ENCODE data around the gene PAGE1.

DNA sequence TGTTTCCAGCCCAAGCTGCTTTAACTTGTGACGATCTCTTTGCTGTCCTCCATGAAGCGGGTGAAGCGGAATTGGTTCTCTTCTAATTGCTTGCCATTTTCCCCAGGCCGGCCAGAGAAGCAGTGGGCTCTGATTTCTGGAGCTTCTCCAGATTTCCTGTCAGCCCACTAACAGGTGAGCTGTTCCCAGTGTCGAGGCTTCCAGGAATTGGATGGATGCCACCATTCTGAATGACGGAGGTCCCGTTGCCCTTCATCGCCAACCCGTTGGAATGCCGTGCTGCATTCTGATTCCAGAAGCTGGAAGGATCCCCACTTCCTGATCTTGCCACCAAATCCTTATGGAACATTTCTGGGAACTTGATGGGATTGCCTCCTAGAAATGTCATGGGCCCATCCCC lies 31.0 kb downstream of the PAGE1 start:
- TF ChIP-seq, protein P1, sequence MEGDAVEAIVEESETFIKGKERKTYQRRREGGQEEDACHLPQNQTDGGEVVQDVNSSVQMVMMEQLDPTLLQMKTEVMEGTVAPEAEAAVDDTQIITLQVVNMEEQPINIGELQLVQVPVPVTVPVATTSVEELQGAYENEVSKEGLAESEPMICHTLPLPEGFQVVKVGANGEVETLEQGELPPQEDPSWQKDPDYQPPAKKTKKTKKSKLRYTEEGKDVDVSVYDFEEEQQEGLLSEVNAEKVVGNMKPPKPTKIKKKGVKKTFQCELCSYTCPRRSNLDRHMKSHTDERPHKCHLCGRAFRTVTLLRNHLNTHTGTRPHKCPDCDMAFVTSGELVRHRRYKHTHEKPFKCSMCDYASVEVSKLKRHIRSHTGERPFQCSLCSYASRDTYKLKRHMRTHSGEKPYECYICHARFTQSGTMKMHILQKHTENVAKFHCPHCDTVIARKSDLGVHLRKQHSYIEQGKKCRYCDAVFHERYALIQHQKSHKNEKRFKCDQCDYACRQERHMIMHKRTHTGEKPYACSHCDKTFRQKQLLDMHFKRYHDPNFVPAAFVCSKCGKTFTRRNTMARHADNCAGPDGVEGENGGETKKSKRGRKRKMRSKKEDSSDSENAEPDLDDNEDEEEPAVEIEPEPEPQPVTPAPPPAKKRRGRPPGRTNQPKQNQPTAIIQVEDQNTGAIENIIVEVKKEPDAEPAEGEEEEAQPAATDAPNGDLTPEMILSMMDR (IDR thresholded peaks at IDR 0.05; ENCODE audit: low read length), result no peak
- TF ChIP-seq EZH2 (IDR thresholded peaks at IDR 0.05; ENCODE audit: borderline replicate concordance, low read length), result no peak
